SK-N-SH (cell line): ENCODE measurements around the gene N4BP2L2. TPM values are rescaled to one million over a fixed set of nuclear protein-coding genes. Genes with fewer than 3 reads are reported as not detected.

Source experiments
- CTCF ChIA-PET: fragments of 300-600, 350-600 bp; formaldehyde crosslinking; extraction: SDS; loops from one replicate; lab custom pipeline; 2021; lab: Yijun Ruan, JAX
- POLR2A ChIA-PET: fragments of 350-600 bp; sonication (Branson Sonifier 250); formaldehyde crosslinking; extraction: SDS; loops from one replicate; lab custom pipeline; 2020; ENCODE audit warnings: antibody characterized with exemption, inconsistent platforms; lab: Yijun Ruan, JAX
- DNase-seq: peaks from one replicate; pipeline ENCODE4 v3.0.0; 2012
- H2AFZ ChIP-seq: fragments of 200-600 bp; sonication (generic); 2 replicates; pipeline ENCODE4 v1.8.1; 2016; ENCODE audit warnings: antibody characterized with exemption, mild to moderate bottlenecking, low read depth
- H3F3A ChIP-seq: fragments of 200-600 bp; sonication (generic); replicated peaks from 2 replicates; pipeline ENCODE3; 2016; ENCODE audit warnings: antibody characterized with exemption, mild to moderate bottlenecking; ENCODE audit not compliant: insufficient read depth
- H3K27ac ChIP-seq, 2 experiments: fragments of 200-500 bp in 1 of 2; fragments of 200-600 bp in 1 of 2; sonication (Bioruptor generic) in 1 of 2; sonication (generic), shearing (Covaris generic) in 1 of 2; 2 replicates each; pipeline versions ENCODE4 v1.5.1 to v1.6.1; 2014 to 2016; ENCODE audit warnings: low read depth in 2 of 2, inconsistent platforms in 1 of 2, low read length in 1 of 2, mild to moderate bottlenecking in 1 of 2, mixed read lengths in 1 of 2
- H3K27me3 ChIP-seq: fragments of 200-600 bp; sonication (generic), shearing (Covaris generic); 2 replicates; pipeline ENCODE4 v1.6.1; 2016; ENCODE audit warnings: mixed run types; ENCODE audit not compliant: insufficient read depth
- H3K36me3 ChIP-seq, 2 experiments: fragments of 200-500 bp in 1 of 2; fragments of 200-600 bp in 1 of 2; sonication (Bioruptor generic) in 1 of 2; sonication (generic) in 1 of 2; replicated peaks in 1 of 2; 2 replicates each; pipeline versions ENCODE3 to v1.5.1; 2014 to 2016; ENCODE audit warnings: low read length in 1 of 2, mild to moderate bottlenecking in 1 of 2; ENCODE audit not compliant: insufficient read depth in 2 of 2, control insufficient read depth in 1 of 2
- H3K4me1 ChIP-seq, 2 experiments: fragments of 200-500 bp in 1 of 2; fragments of 200-600 bp in 1 of 2; sonication (Bioruptor generic) in 1 of 2; sonication (generic), shearing (Covaris generic) in 1 of 2; 2 replicates each; pipeline versions ENCODE4 v1.5.1 to v1.6.1; 2014 to 2016; ENCODE audit warnings: low read depth in 1 of 2, low read length in 1 of 2, mixed run types in 1 of 2; ENCODE audit not compliant: insufficient read depth in 2 of 2, control insufficient read depth in 1 of 2
- H3K4me2 ChIP-seq: fragments of 200-600 bp; sonication (generic), shearing (Covaris generic); 2 replicates; pipeline ENCODE4 v1.6.1; 2017; ENCODE audit warnings: mixed run types
- H3K4me3 ChIP-seq, 2 experiments: fragments of 200-500 bp in 1 of 2; fragments of 200-600 bp in 1 of 2; sonication (Bioruptor generic) in 1 of 2; sonication (generic), shearing (Covaris generic) in 1 of 2; 2 replicates each; pipeline versions ENCODE4 v1.5.1 to v1.8.1; 2014 to 2016; ENCODE audit warnings: low read depth in 2 of 2, inconsistent platforms in 1 of 2, low read length in 1 of 2, mild to moderate bottlenecking in 1 of 2, mixed read lengths in 1 of 2, moderate library complexity in 1 of 2
- H3K79me2 ChIP-seq: fragments of 200-600 bp; sonication (generic); 2 replicates; pipeline ENCODE4 v1.8.1; 2017; ENCODE audit warnings: mild to moderate bottlenecking; ENCODE audit not compliant: insufficient read depth
- H3K9ac ChIP-seq: fragments of 200-600 bp; sonication (generic); 2 replicates; pipeline ENCODE4 v1.6.1; 2017; ENCODE audit warnings: mixed run types
- H3K9me2 ChIP-seq: fragments of 200-600 bp; sonication (generic); 2 replicates; pipeline ENCODE4 v1.6.1; 2017; ENCODE audit warnings: mixed run types
- H3K9me3 ChIP-seq: fragments of 200-600 bp; sonication (generic); 2 replicates; pipeline ENCODE4 v1.6.1; 2017; ENCODE audit warnings: mixed run types, mild to moderate bottlenecking, moderate library complexity
- H4K20me1 ChIP-seq: fragments of 200-600 bp; sonication (generic); 2 replicates; pipeline ENCODE4 v1.6.1; 2017; ENCODE audit warnings: mild to moderate bottlenecking, mixed run types; ENCODE audit not compliant: insufficient read depth
- ELF1 ChIP-seq: IDR thresholded peaks from 2 replicates; pipeline ENCODE4 v1.4.0; 2012
- EZH2phosphoT487 ChIP-seq: fragments of 200-600 bp; sonication (generic); IDR thresholded peaks from 2 replicates; pipeline ENCODE4 v1.6.1; 2017; ENCODE audit warnings: low read depth, mixed run types, mild to moderate bottlenecking, antibody characterized with exemption, moderate library complexity, borderline replicate concordance
- FOXJ3 ChIP-seq: sonication (generic); formaldehyde crosslinking; IDR thresholded peaks from 2 replicates; pipeline ENCODE4 v1.5.1; 2020; ENCODE audit warnings: mild to moderate bottlenecking, missing genetic modification reagents
- FOXM1 ChIP-seq: IDR thresholded peaks from 2 replicates; pipeline ENCODE4 v1.4.0; 2012; ENCODE audit warnings: low read depth, mild to moderate bottlenecking
- GABPA ChIP-seq: IDR thresholded peaks from 2 replicates; pipeline ENCODE4 v1.4.0; 2012; ENCODE audit warnings: low read depth, mild to moderate bottlenecking
- IRF3 ChIP-seq: fragments of 150-350 bp; IDR thresholded peaks from 2 replicates; pipeline ENCODE4 v1.6.1; 2016; ENCODE audit warnings: mild to moderate bottlenecking, low read depth, low read length
- MAX ChIP-seq: IDR thresholded peaks from 2 replicates; pipeline ENCODE4 v1.4.0; 2012; ENCODE audit warnings: low read depth
- MXI1 ChIP-seq: IDR thresholded peaks from 2 replicates; pipeline ENCODE4 v1.6.1; 2012; ENCODE audit warnings: mild to moderate bottlenecking, low read depth, low read length, improper control_type of control experiment
- PBX3 ChIP-seq: IDR thresholded peaks from 2 replicates; pipeline ENCODE4; 2012
- RCOR1 ChIP-seq: fragments of 150-350 bp; IDR thresholded peaks from 2 replicates; pipeline ENCODE4 v1.6.1; 2017; ENCODE audit warnings: antibody characterized with exemption, low read length
- RFX5 ChIP-seq: IDR thresholded peaks from 2 replicates; pipeline ENCODE4 v1.6.1; 2012; ENCODE audit warnings: mild to moderate bottlenecking, improper control_type of control experiment, low read length
- RXRA ChIP-seq: IDR thresholded peaks from 2 replicates; pipeline ENCODE4 v1.4.0; 2012; ENCODE audit warnings: low read depth, mild to moderate bottlenecking, borderline replicate concordance
- TAF1 ChIP-seq: IDR thresholded peaks from 2 replicates; pipeline ENCODE4 v1.6.1; 2012; ENCODE audit warnings: low read depth, mild to moderate bottlenecking, low read length, moderate library complexity, borderline replicate concordance
- TCF12 ChIP-seq: IDR thresholded peaks from 2 replicates; pipeline ENCODE4 v1.4.0; 2012
- TEAD4 ChIP-seq: IDR thresholded peaks from 2 replicates; pipeline ENCODE4 v1.4.0; 2012; ENCODE audit warnings: mild to moderate bottlenecking, borderline replicate concordance; ENCODE audit not compliant: insufficient read depth
- USF1 ChIP-seq: IDR thresholded peaks from 2 replicates; pipeline ENCODE4 v1.4.0; 2012; ENCODE audit warnings: low read depth, borderline replicate concordance
- USF2 ChIP-seq: fragments of 150-350 bp; IDR thresholded peaks from 2 replicates; pipeline ENCODE4 v1.6.1; 2017; ENCODE audit warnings: antibody characterized with exemption, low read length, low read depth, borderline replicate concordance
- WGBS: methylation state at CpG from one replicate; pipeline ENCODE4 v1.1.6; 2017; ENCODE audit warnings: low lambda C conversion rate; 5-methylcytosine and 5-hydroxymethylcytosine counted together
- polyA plus RNA-seq, 3 experiments: library from polyadenylated mRNA; depleted of rRNA; stranded (reverse); fragments of >200 nt; gene quantifications; 2 replicates each; pipeline ENCODE4 v1.2.3, GENCODE V29; 2012

The N4BP2L2 gene
- polyA plus RNA-seq, 1 of the 3 experiments (the other 2 are of a cell fraction): 16.0 TPM

- no peaks in the 10 kb centered on the region for H3K27me3 ChIP-seq
- H3K79me2 ChIP-seq: peaks cover 79% of the 10 kb centered on the region
- no peak for DNase-seq
- no peak overlapping the region for H3K4me3 ChIP-seq
- peaks cover 5% of the 10 kb centered on the region for H3F3A ChIP-seq
- H3K9me2 ChIP-seq: no peaks in the 10 kb centered on the region
- POLR2A ChIA-PET: no interaction called here
- H3K9me3 ChIP-seq: no peaks in the 10 kb centered on the region
- H2AFZ ChIP-seq: no peak overlapping the region
- WGBS: 87% methylated on average over 2 of the region's 2 CpGs
- H4K20me1 ChIP-seq: peaks cover 14% of the 10 kb centered on the region
- H3K9ac ChIP-seq: no peak overlapping the region
- peaks cover 4 to 5% of the 10 kb centered on the region in 2 experiments; a peak in 3 of 4 replicates for H3K4me1 ChIP-seq
- H3K4me2 ChIP-seq: no peak overlapping the region
- H3K36me3 ChIP-seq: peaks cover 35 to 41% of the 10 kb centered on the region in 2 experiments
- CTCF ChIA-PET: interaction anchor here (0.7 kb wide), 1 partner anchor 24 kb away, joined by 3 read pairs; no protein-coding TSS in a partner anchor
- no peak overlapping the region for H3K27ac ChIP-seq
- no peak for TF ChIP-seq IRF3
- no peak for TF ChIP-seq USF2
- no peak for TF ChIP-seq GABPA
Measured at GRCh38 chr13:32535748-32536147, 2.8 kb downstream of the N4BP2L2 start.

GRCh38 chr13:32535115-32535514 is 3.5 kb downstream of the N4BP2L2 start:
- TF ChIP-seq RFX5 (no peak), TEAD4 (no peak), TCF12 (no peak), USF1 (no peak), RXRA (no peak), IRF3 (no peak), MAX (no peak), ELF1 (no peak), PBX3 (no peak), MXI1 (no peak), TAF1 (no peak), FOXM1 (no peak), RCOR1 (no peak), FOXJ3 (no peak), EZH2phosphoT487 (no peak)
- POLR2A ChIA-PET: no interaction called here
- H3K4me3 ChIP-seq: no peak overlapping the region

More at GRCh38 chr13:32535115-32535514, 3.5 kb downstream of the N4BP2L2 start:
- peaks cover 35 to 42% of the 10 kb centered on the region in 2 experiments for H3K36me3 ChIP-seq
- no peak overlapping the region for H3K4me2 ChIP-seq
- peaks cover 5% of the 10 kb centered on the region for H3F3A ChIP-seq
- H3K27ac ChIP-seq: no peak overlapping the region
- H3K9ac ChIP-seq: no peak overlapping the region
- peaks cover 19% of the 10 kb centered on the region for H4K20me1 ChIP-seq
- H3K27me3 ChIP-seq: no peaks in the 10 kb centered on the region
- H3K9me2 ChIP-seq: no peaks in the 10 kb centered on the region
- CTCF ChIA-PET: no interaction called here
- H3K9me3 ChIP-seq: no peaks in the 10 kb centered on the region
- DNase-seq: no peak
- H3K79me2 ChIP-seq: peaks cover 85% of the 10 kb centered on the region
- H2AFZ ChIP-seq: no peak overlapping the region
- WGBS: 100% methylated on average over 1 of the region's 1 CpG
- peaks cover 4 to 12% of the 10 kb centered on the region in 2 experiments; a peak in 3 of 4 replicates for H3K4me1 ChIP-seq
